ENCODE data around the gene TPD52L2.
"Not testable (repeated sequence)": the region's sequence is repeated elsewhere in the genome, so short reads cannot be mapped to it uniquely, and the experiment has no call there.

The TPD52L2 gene

GRCh38 chr20:63847237-63848002 is 17.6 kb upstream of the TPD52L2 start:
- Histone ChIP-seq H2AFZ (ENCODE audit: low read length, unreplicated experiment) (no peak overlapping the region), H3K27ac (ENCODE audit: low read depth, low read length) (no peak overlapping the region)

GRCh38 chr20:63848003-63848911 is 16.8 kb upstream of the TPD52L2 start:
- H3K27ac ChIP-seq (ENCODE audit: low read depth, low read length) = no peak overlapping the region
- no peaks in the 10 kb centered on the region for H3K79me2 ChIP-seq (ENCODE audit: control insufficient read depth, insufficient read depth, low read length, unreplicated experiment)
- no peaks in the 10 kb centered on the region for H3K27me3 ChIP-seq (ENCODE audit: insufficient read depth, low read length)
- no peak overlapping the region for H2AFZ ChIP-seq (ENCODE audit: low read length, unreplicated experiment)
- H3K4me3 ChIP-seq (ENCODE audit: low read depth, low read length) = no peak overlapping the region
- peaks cover 19% of the 10 kb centered on the region for H3K4me1 ChIP-seq (ENCODE audit: control insufficient read depth, insufficient read depth, low read length, unreplicated experiment)
- no peaks in the 10 kb centered on the region for H3K36me3 ChIP-seq (ENCODE audit: insufficient read depth, low read length)

More at GRCh38 chr20:63847237-63848002, 17.6 kb upstream of the TPD52L2 start:
- Histone ChIP-seq H3K36me3 (ENCODE audit: insufficient read depth, low read length) (no peaks in the 10 kb centered on the region), H3K79me2 (ENCODE audit: control insufficient read depth, insufficient read depth, low read length, unreplicated experiment) (no peaks in the 10 kb centered on the region), H3K4me1 (ENCODE audit: control insufficient read depth, insufficient read depth, low read length, unreplicated experiment) (peaks cover 19% of the 10 kb centered on the region), H3K4me3 (ENCODE audit: low read depth, low read length) (no peak overlapping the region), H3K27me3 (ENCODE audit: insufficient read depth, low read length) (no peaks in the 10 kb centered on the region)

GRCh38 chr20:63850689-63851547 is 14.2 kb upstream of the TPD52L2 start:
- Histone ChIP-seq H3K4me1 (ENCODE audit: control insufficient read depth, insufficient read depth, low read length, unreplicated experiment) (peaks cover 32% of the 10 kb centered on the region), H3K79me2 (ENCODE audit: control insufficient read depth, insufficient read depth, low read length, unreplicated experiment) (no peaks in the 10 kb centered on the region), H3K27ac (ENCODE audit: low read depth, low read length) (no peak overlapping the region), H3K36me3 (ENCODE audit: insufficient read depth, low read length) (no peaks in the 10 kb centered on the region), H2AFZ (ENCODE audit: low read length, unreplicated experiment) (no peak overlapping the region), H3K27me3 (ENCODE audit: insufficient read depth, low read length) (peaks cover 11% of the 10 kb centered on the region), H3K4me3 (ENCODE audit: low read depth, low read length) (no peak overlapping the region)

GRCh38 chr20:63851548-63851943 is 13.5 kb upstream of the TPD52L2 start:
- H3K4me3 ChIP-seq (ENCODE audit: low read depth, low read length); H3K27ac ChIP-seq (ENCODE audit: low read depth, low read length); H3K79me2 ChIP-seq (ENCODE audit: control insufficient read depth, insufficient read depth, low read length, unreplicated experiment); H2AFZ ChIP-seq (ENCODE audit: low read length, unreplicated experiment); H3K36me3 ChIP-seq (ENCODE audit: insufficient read depth, low read length): not testable (repeated sequence)
- Histone ChIP-seq H3K4me1 (ENCODE audit: control insufficient read depth, insufficient read depth, low read length, unreplicated experiment) (peaks cover 26% of the 10 kb centered on the region), H3K27me3 (ENCODE audit: insufficient read depth, low read length) (peaks cover 15% of the 10 kb centered on the region)

- not testable (repeated sequence) for H3K27ac ChIP-seq (ENCODE audit: low read depth, low read length); H2AFZ ChIP-seq (ENCODE audit: low read length, unreplicated experiment); H3K4me3 ChIP-seq (ENCODE audit: low read depth, low read length); H3K79me2 ChIP-seq (ENCODE audit: control insufficient read depth, insufficient read depth, low read length, unreplicated experiment); H3K36me3 ChIP-seq (ENCODE audit: insufficient read depth, low read length)
- peaks cover 27% of the 10 kb centered on the region for H3K4me1 ChIP-seq (ENCODE audit: control insufficient read depth, insufficient read depth, low read length, unreplicated experiment)
- H3K27me3 ChIP-seq (ENCODE audit: insufficient read depth, low read length) = peaks cover 15% of the 10 kb centered on the region
Measured at GRCh38 chr20:63853733-63854068, 11.4 kb upstream of the TPD52L2 start.

GRCh38 chr20:63854069-63854765 is 10.9 kb upstream of the TPD52L2 start:
- Histone ChIP-seq H3K4me3 (ENCODE audit: low read depth, low read length) (no peak overlapping the region), H3K27ac (ENCODE audit: low read depth, low read length) (no peak overlapping the region), H3K27me3 (ENCODE audit: insufficient read depth, low read length) (peaks cover 15% of the 10 kb centered on the region), H2AFZ (ENCODE audit: low read length, unreplicated experiment) (no peak overlapping the region), H3K36me3 (ENCODE audit: insufficient read depth, low read length) (no peaks in the 10 kb centered on the region), H3K4me1 (ENCODE audit: control insufficient read depth, insufficient read depth, low read length, unreplicated experiment) (peaks cover 32% of the 10 kb centered on the region), H3K79me2 (ENCODE audit: control insufficient read depth, insufficient read depth, low read length, unreplicated experiment) (no peaks in the 10 kb centered on the region)

GRCh38 chr20:63854766-63855362 is 10.2 kb upstream of the TPD52L2 start:
- Histone ChIP-seq H2AFZ (ENCODE audit: low read length, unreplicated experiment) (no peak overlapping the region), H3K4me1 (ENCODE audit: control insufficient read depth, insufficient read depth, low read length, unreplicated experiment) (peaks cover 33% of the 10 kb centered on the region), H3K36me3 (ENCODE audit: insufficient read depth, low read length) (no peaks in the 10 kb centered on the region), H3K4me3 (ENCODE audit: low read depth, low read length) (peak overlapping the region; percentile 61), H3K79me2 (ENCODE audit: control insufficient read depth, insufficient read depth, low read length, unreplicated experiment) (no peaks in the 10 kb centered on the region), H3K27me3 (ENCODE audit: insufficient read depth, low read length) (peaks cover 15% of the 10 kb centered on the region), H3K27ac (ENCODE audit: low read depth, low read length) (no peak overlapping the region)

GRCh38 chr20:63855363-63856097 is 9.5 kb upstream of the TPD52L2 start:
- Histone ChIP-seq H2AFZ (ENCODE audit: low read length, unreplicated experiment) (no peak overlapping the region), H3K27me3 (ENCODE audit: insufficient read depth, low read length) (peaks cover 15% of the 10 kb centered on the region), H3K4me3 (ENCODE audit: low read depth, low read length) (peak overlapping the region; percentile 61), H3K36me3 (ENCODE audit: insufficient read depth, low read length) (no peaks in the 10 kb centered on the region), H3K79me2 (ENCODE audit: control insufficient read depth, insufficient read depth, low read length, unreplicated experiment) (no peaks in the 10 kb centered on the region), H3K27ac (ENCODE audit: low read depth, low read length) (no peak overlapping the region), H3K4me1 (ENCODE audit: control insufficient read depth, insufficient read depth, low read length, unreplicated experiment) (peaks cover 33% of the 10 kb centered on the region)

- Histone ChIP-seq H3K79me2 (ENCODE audit: control insufficient read depth, insufficient read depth, low read length, unreplicated experiment) (no peaks in the 10 kb centered on the region), H3K36me3 (ENCODE audit: insufficient read depth, low read length) (no peaks in the 10 kb centered on the region), H3K27ac (ENCODE audit: low read depth, low read length) (no peak overlapping the region), H2AFZ (ENCODE audit: low read length, unreplicated experiment) (no peak overlapping the region), H3K4me1 (ENCODE audit: control insufficient read depth, insufficient read depth, low read length, unreplicated experiment) (peaks cover 33% of the 10 kb centered on the region), H3K27me3 (ENCODE audit: insufficient read depth, low read length) (peaks cover 15% of the 10 kb centered on the region), H3K4me3 (ENCODE audit: low read depth, low read length) (no peak overlapping the region)
Measured at GRCh38 chr20:63856098-63856511, 9.0 kb upstream of the TPD52L2 start.

Data from ACC112 (cell line).